Spleen (tissue), 11 donors: ENCODE data around the gene CIT. TPM values are rescaled to one million over a fixed set of nuclear protein-coding genes. Genes with fewer than 3 reads are reported as not detected.

ENCODE experiments used
- DNase-seq: peaks from one replicate; pipeline ENCODE4 v3.0.0-alpha.2; 2020
- H3K27ac ChIP-seq, 8 donors: fragments of 200-600 bp; sonication (generic) in 7 of 8; 1 replicate in 4 of 8; 2 replicates in 4 of 8; pipeline versions ENCODE4 v1.5.0 to v1.8.0; 2016 to 2021; ENCODE audit warnings: inconsistent platforms in 4 of 8, mild to moderate bottlenecking in 4 of 8, moderate library complexity in 1 of 8
- H3K27me3 ChIP-seq, 7 donors: fragments of 200-600 bp; sonication (generic) in 6 of 7; replicated peaks in 1 of 7; 1 replicate in 4 of 7; 2 replicates in 3 of 7; pipeline versions ENCODE4 v1.5.0 to v1.8.0; 2016 to 2021; ENCODE audit warnings: inconsistent platforms in 3 of 7, mild to moderate bottlenecking in 1 of 7
- H3K36me3 ChIP-seq, 6 donors: fragments of 200-600 bp; sonication (generic) in 5 of 6; 1 replicate in 4 of 6; 2 replicates in 2 of 6; pipeline versions ENCODE4 v1.5.0 to v1.8.0; 2016 to 2021; ENCODE audit warnings: inconsistent platforms in 2 of 6
- H3K4me1 ChIP-seq, 6 donors: fragments of 200-600 bp; sonication (generic) in 5 of 6; 1 replicate in 3 of 6; 2 replicates in 3 of 6; pipeline versions ENCODE4 v1.5.0 to v1.8.0; 2016 to 2021; ENCODE audit warnings: inconsistent platforms in 3 of 6
- H3K4me3 ChIP-seq, 8 donors: fragments of 200-600 bp; sonication (generic) in 7 of 8; 1 replicate in 4 of 8; 2 replicates in 4 of 8; pipeline versions ENCODE4 v1.5.0 to v1.8.0; 2016 to 2021; ENCODE audit warnings: inconsistent platforms in 4 of 8, mild to moderate bottlenecking in 4 of 8, moderate library complexity in 2 of 8
- H3K9me3 ChIP-seq, 8 donors: fragments of 200-600 bp; sonication (generic) in 7 of 8; 1 replicate in 4 of 8; 2 replicates in 4 of 8; pipeline versions ENCODE4 v1.5.0 to v1.8.0; 2016 to 2021; ENCODE audit warnings: inconsistent platforms in 4 of 8
- CTCF ChIP-seq, 11 experiments: fragments of 200-600 bp in 7 of 11; fragments of 450-650 bp in 4 of 11; sonication (generic) in 4 of 11; IDR thresholded peaks in 8 of 11; conservative IDR thresholded peaks in 3 of 11; 1 replicate in 7 of 11; 2 replicates in 4 of 11; pipeline versions ENCODE4 v1.4.0 to v1.8.0; 2016 to 2021; ENCODE audit warnings: antibody characterized with exemption in 11 of 11, inconsistent platforms in 4 of 11, mild to moderate bottlenecking in 1 of 11
- POLR2A ChIP-seq, 3 donors: fragments of 450-650 bp; IDR thresholded peaks; one replicate each; pipeline ENCODE4 v1.5.1; 2017; ENCODE audit warnings: antibody characterized with exemption in 3 of 3, mild to moderate bottlenecking in 1 of 3
- POLR2AphosphoS5 ChIP-seq, 3 donors: sonication (generic); formaldehyde crosslinking; IDR thresholded peaks; one replicate each; pipeline ENCODE4 v1.5.1; 2017; ENCODE audit warnings: antibody characterized with exemption in 3 of 3
- WGBS, 5 donors: extraction: QIAGEN DNeasy Blood & Tissue Kit in 3 of 5; methylation state at CpG; one replicate each; pipeline versions ENCODE4 v1.1.5 to v1.1.7; 2013 to 2018; 5-methylcytosine and 5-hydroxymethylcytosine counted together
- intact Hi-C: fragments of 100-400 bp; cut with DNase I; formaldehyde crosslinking; loops from one replicate; pipeline ENCODE4 v1.15.0; 2023; ENCODE audit warnings: low total_unique reads
- polyA plus RNA-seq, 3 donors: library from polyadenylated mRNA; stranded (reverse); fragments of 200-250 nt; gene quantifications; one replicate each; pipeline ENCODE4 v1.2.1, GENCODE V29; 2013
- total RNA-seq, 7 donors: library from RNA; depleted of rRNA in 3 of 7; stranded (reverse); fragments of >200 nt in 3 of 7; fragmentation: NEBNext Ultra II Directional in 4 of 7; extraction: Animal tissue kit (Norgen Biotek cat#: 25700) in 4 of 7; gene quantifications; one replicate each; pipeline versions ENCODE4 v1.1.0 to v1.2.1, GENCODE V29; 2016 to 2021
- donor health status: healthy with polysubstance abuse.
- donor health status: DM: no; HTN: no; CAD: no; lungs with moderate emphysema.
- donor health status: DM: no; HTN: no; CAD: no.
- donor health status: Bipolar disorder and iron deficiency.
- donor health status: healthy.
- donor health status: DM: no; HTN: no; CAD: no.
- donor health status: DM: yes; HTN: yes; CAD: no.

The CIT gene
- total and polyA plus RNA-seq, 10 donors, result 1.9 to 54.3 (median 24.5) TPM

GRCh38 chr12:119687879-119688278, 189.2 kb downstream of the CIT start:
- peaks cover 2 to 31% (median 10%) of the 10 kb centered on the region in 6 donors for H3K4me1 ChIP-seq
- no peaks in the 10 kb centered on the region for H3K27me3 ChIP-seq
- TF ChIP-seq CTCF (IDR thresholded peaks at IDR 0.05 in 8 of 11, conservative IDR thresholded peaks at IDR 0.05 in 3 of 11), result no peak
- no peak for TF ChIP-seq POLR2AphosphoS5 (IDR thresholded peaks at IDR 0.05)
- TF ChIP-seq POLR2A (IDR thresholded peaks at IDR 0.05), result no peak
- no peak overlapping the region for H3K4me3 ChIP-seq
- H3K27ac ChIP-seq, result peak overlapping the region in 3 of 8 donors; percentile 10 to 45 (median 19)
- peaks cover 0 to 56% (median 0%) of the 10 kb centered on the region in 6 donors for H3K36me3 ChIP-seq
- H3K9me3 ChIP-seq, result no peaks in the 10 kb centered on the region
- intact Hi-C loops, result no loop called here
- DNase-seq, result no peak
- WGBS, 5 donors, result 86 to 97% (median 96%) methylated on average over 8 to 9 of the region's 9 CpGs

- intact Hi-C loops, result no loop called here
- DNase-seq, result no peak
- 62 to 81% (median 74%) methylated on average over 14 of the region's 14 CpGs for WGBS, 5 donors
- no peaks in the 10 kb centered on the region for H3K27me3 ChIP-seq
- H3K4me1 ChIP-seq, result peaks cover 4 to 31% (median 12%) of the 10 kb centered on the region in 6 donors
- no peaks in the 10 kb centered on the region for H3K9me3 ChIP-seq
- peaks cover 0 to 51% (median 0%) of the 10 kb centered on the region in 6 donors for H3K36me3 ChIP-seq
- TF ChIP-seq POLR2A (IDR thresholded peaks at IDR 0.05) (no peak), CTCF (IDR thresholded peaks at IDR 0.05 in 8 of 11, conservative IDR thresholded peaks at IDR 0.05 in 3 of 11) (no peak), POLR2AphosphoS5 (IDR thresholded peaks at IDR 0.05) (peak in 2 of 3 donors; percentile 34 to 35)
- H3K4me3 ChIP-seq, result no peak overlapping the region
- peak overlapping the region in 4 of 8 donors; percentile 8 to 45 (median 28) for H3K27ac ChIP-seq
Observed at GRCh38 chr12:119687406-119687805, 189.7 kb downstream of the CIT start.

- no peak overlapping the region for H3K27ac ChIP-seq
- intact Hi-C loops, result no loop called here
- no peak for DNase-seq
- no peak overlapping the region for H3K4me3 ChIP-seq
- H3K4me1 ChIP-seq, result peaks cover 0 to 31% (median 16%) of the 10 kb centered on the region in 6 donors
- TF ChIP-seq POLR2A (IDR thresholded peaks at IDR 0.05) (no peak), CTCF (IDR thresholded peaks at IDR 0.05 in 8 of 11, conservative IDR thresholded peaks at IDR 0.05 in 3 of 11) (no peak), POLR2AphosphoS5 (IDR thresholded peaks at IDR 0.05) (no peak)
- peaks cover 0 to 56% (median 5%) of the 10 kb centered on the region in 6 donors for H3K36me3 ChIP-seq
- H3K27me3 ChIP-seq, result no peaks in the 10 kb centered on the region
- WGBS, 5 donors, result 93 to 97% (median 93%) methylated on average over 10 to 13 of the region's 13 CpGs
- H3K9me3 ChIP-seq, result no peaks in the 10 kb centered on the region
Observed at GRCh38 chr12:119686776-119687175, 190.3 kb downstream of the CIT start.

- TF ChIP-seq POLR2A (IDR thresholded peaks at IDR 0.05) (no peak), CTCF (IDR thresholded peaks at IDR 0.05 in 8 of 11, conservative IDR thresholded peaks at IDR 0.05 in 3 of 11) (no peak), POLR2AphosphoS5 (IDR thresholded peaks at IDR 0.05) (no peak)
- DNase-seq, result no peak
- Histone ChIP-seq H3K36me3 (peaks cover 0 to 58% (median 9%) of the 10 kb centered on the region in 6 donors), H3K27me3 (no peaks in the 10 kb centered on the region), H3K4me1 (peaks cover 0 to 33% (median 20%) of the 10 kb centered on the region in 6 donors), H3K4me3 (no peak overlapping the region), H3K27ac (no peak overlapping the region), H3K9me3 (no peaks in the 10 kb centered on the region)
- intact Hi-C loops, result no loop called here
- 83 to 92% (median 88%) methylated on average over 11 to 12 of the region's 12 CpGs for WGBS, 5 donors
Observed at GRCh38 chr12:119686355-119686754, 190.8 kb downstream of the CIT start.
